ENCODE results near the gene PRICKLE3. TPM values are rescaled to one million over a fixed set of nuclear protein-coding genes. Genes with fewer than 3 reads are reported as not detected.

PRICKLE3 gene
- total RNA-seq, result 5.2 TPM in 2 replicates

GRCh38 chrX:49186125-49187027 lies at the start of gene PRICKLE3:
Gene PRICKLE3 (minus strand): TSS chrX:49186373. CDS start chrX:49186297, 76 bp downstream.
- DNase-seq (ENCODE audit: low read depth), result peak; percentile 70
- peak; percentile 33 for TF ChIP-seq CTCF (IDR thresholded peaks at IDR 0.05; ENCODE audit: insufficient read depth, low read depth, low read length)
- peak within 1 kb of the TSS; percentile 73 for H3K4me3 ChIP-seq (ENCODE audit: low read depth, low read length)

- no peak for DNase-seq (ENCODE audit: low read depth)
- TF ChIP-seq CTCF (IDR thresholded peaks at IDR 0.05; ENCODE audit: insufficient read depth, low read depth, low read length), result no peak
- no peak overlapping the region for H3K4me3 ChIP-seq (ENCODE audit: low read depth, low read length)
These were observed 47.8 kb upstream of the PRICKLE3 start for GRCh38 chrX:49233887-49234555.

GRCh38 chrX:49233176-49233575 lies 47.0 kb upstream of the PRICKLE3 start, which contains the start of gene CACNA1F:
Gene CACNA1F (minus strand): TSS chrX:49233340. CDS start chrX:49233309, 31 bp downstream.
- no peak for TF ChIP-seq CTCF (IDR thresholded peaks at IDR 0.05; ENCODE audit: insufficient read depth, low read depth, low read length)
- H3K4me3 ChIP-seq (ENCODE audit: low read depth, low read length), result no peak within 1 kb of the TSS
- DNase-seq (ENCODE audit: low read depth), result no peak

- H3K4me3 ChIP-seq (ENCODE audit: low read depth, low read length), result no peak overlapping the region
- no peak for TF ChIP-seq CTCF (IDR thresholded peaks at IDR 0.05; ENCODE audit: insufficient read depth, low read depth, low read length)
- DNase-seq (ENCODE audit: low read depth), result no peak
These were observed 46.4 kb upstream of the PRICKLE3 start for GRCh38 chrX:49232525-49232924.

- H3K4me3 ChIP-seq (ENCODE audit: low read depth, low read length), result no peak overlapping the region
- TF ChIP-seq CTCF (IDR thresholded peaks at IDR 0.05; ENCODE audit: insufficient read depth, low read depth, low read length), result no peak
- no peak for DNase-seq (ENCODE audit: low read depth)
These were observed 45.3 kb upstream of the PRICKLE3 start for GRCh38 chrX:49231333-49232000.

GRCh38 chrX:49230500-49231232 lies 44.5 kb upstream of the PRICKLE3 start:
- H3K4me3 ChIP-seq (ENCODE audit: low read depth, low read length), result peak overlapping the region; percentile 2
- no peak for TF ChIP-seq CTCF (IDR thresholded peaks at IDR 0.05; ENCODE audit: insufficient read depth, low read depth, low read length)
- no peak for DNase-seq (ENCODE audit: low read depth)

Measured in fibroblast of villous mesenchyme (primary cell).